Left renal pelvis (tissue), 4 donors: Measurements from ENCODE around the gene SUGP1. TPM values are rescaled to one million over a fixed set of nuclear protein-coding genes. Genes with fewer than 3 reads are reported as not detected.
"Not testable (repeated sequence)": the region's sequence is repeated elsewhere in the genome, so short reads cannot be mapped to it uniquely, and the experiment has no call there.

ENCODE experiments used
- DNase-seq, 4 donors: peaks; one replicate each; pipeline ENCODE4 v3.0.0-alpha.2; 2013; ENCODE audit warnings: low read depth in 4 of 4, low spot score in 3 of 4
- polyA plus RNA-seq, 4 donors: library from polyadenylated mRNA; unstranded; fragments of 120-200 nt; gene quantifications; one replicate each; pipeline ENCODE4 v1.2.1, GENCODE V29; 2013; ENCODE audit not compliant: insufficient read length in 4 of 4

The SUGP1 gene
- polyA plus RNA-seq, 4 donors = 34.7 to 63.1 (median 56.2) TPM

- DNase-seq = no peak
Observed at GRCh38 chr19:19268453-19269385, 51.6 kb downstream of the SUGP1 start.

- DNase-seq = no peak
Observed at GRCh38 chr19:19267305-19267704, 53.0 kb downstream of the SUGP1 start.

GRCh38 chr19:19263886-19264487 lies 56.3 kb downstream of the SUGP1 start:
- DNase-seq = no peak

GRCh38 chr19:19262190-19263057 lies 57.9 kb downstream of the SUGP1 start:
- DNase-seq = no peak

- no peak for DNase-seq
Observed at GRCh38 chr19:19261350-19262189, 58.7 kb downstream of the SUGP1 start.

- no peak for DNase-seq
Observed at GRCh38 chr19:19260417-19261214, 59.7 kb downstream of the SUGP1 start.

GRCh38 chr19:19259741-19260140 lies 60.6 kb downstream of the SUGP1 start:
- DNase-seq = no peak

GRCh38 chr19:19258589-19259338 lies 61.5 kb downstream of the SUGP1 start:
- DNase-seq = no peak

- DNase-seq = no peak
Observed at GRCh38 chr19:19257836-19258588, 62.3 kb downstream of the SUGP1 start.

- no peak for DNase-seq
Observed at GRCh38 chr19:19257137-19257536, 63.2 kb downstream of the SUGP1 start.

GRCh38 chr19:19256072-19256969 lies 64.0 kb downstream of the SUGP1 start:
- DNase-seq = no peak

GRCh38 chr19:19253409-19253808 lies 66.9 kb downstream of the SUGP1 start:
- DNase-seq = not testable (repeated sequence)

GRCh38 chr19:19250196-19250801 lies 70.0 kb downstream of the SUGP1 start:
- no peak for DNase-seq

- DNase-seq = no peak
Observed at GRCh38 chr19:19240476-19240875, 79.8 kb downstream of the SUGP1 start.

- DNase-seq = no peak
Observed at GRCh38 chr19:19239675-19240074, 80.6 kb downstream of the SUGP1 start.

GRCh38 chr19:19238126-19238894 lies 82.0 kb downstream of the SUGP1 start:
- no peak for DNase-seq
